ENCODE results near the gene FAM32A. TPM values are rescaled to one million over a fixed set of nuclear protein-coding genes. Genes with fewer than 3 reads are reported as not detected.

The FAM32A gene
- total RNA-seq, 1 donor from 2014 or later = 103 TPM

DNA sequence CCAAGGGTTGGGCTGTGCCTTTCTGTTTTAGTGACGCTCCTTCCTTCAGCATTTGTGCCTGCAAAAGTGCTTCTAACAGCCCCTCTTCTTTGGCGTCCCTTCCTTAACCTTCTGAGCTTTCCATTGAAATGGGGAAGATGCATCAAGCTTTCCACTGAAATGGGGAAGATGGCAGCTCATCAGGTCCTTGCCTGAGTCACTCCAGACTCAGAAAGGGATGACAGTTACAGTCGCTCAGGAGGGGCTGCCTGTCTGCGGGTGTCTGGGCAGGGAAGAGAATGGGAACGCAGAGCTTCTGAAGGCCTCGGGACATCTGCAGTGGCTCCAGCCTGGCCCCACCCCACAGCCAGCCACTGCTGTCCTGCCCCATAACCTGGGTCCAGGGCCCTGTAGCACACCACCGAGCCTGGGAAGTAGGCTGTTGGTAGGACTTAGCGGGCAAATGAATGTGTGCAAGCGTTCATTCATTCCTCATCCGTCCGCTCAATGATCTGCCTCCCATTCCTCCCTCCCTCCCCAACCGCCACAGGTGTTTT, 22.3 kb downstream of the FAM32A start:
- Mint-ChIP-seq H3K27me3 (ENCODE audit: unreplicated experiment) (no peaks in the 10 kb centered on the region), H3K4me1 (ENCODE audit: low read depth, unreplicated experiment) (no peaks in the 10 kb centered on the region), H3K27ac (ENCODE audit: unreplicated experiment) (no peak overlapping the region), H3K9me3 (ENCODE audit: unreplicated experiment) (peaks cover 3% of the 10 kb centered on the region), H3K36me3 (ENCODE audit: unreplicated experiment) (peaks cover 15% of the 10 kb centered on the region), H3K4me3 (ENCODE audit: unreplicated experiment) (no peak overlapping the region)
- TF ChIP-seq, protein P1, sequence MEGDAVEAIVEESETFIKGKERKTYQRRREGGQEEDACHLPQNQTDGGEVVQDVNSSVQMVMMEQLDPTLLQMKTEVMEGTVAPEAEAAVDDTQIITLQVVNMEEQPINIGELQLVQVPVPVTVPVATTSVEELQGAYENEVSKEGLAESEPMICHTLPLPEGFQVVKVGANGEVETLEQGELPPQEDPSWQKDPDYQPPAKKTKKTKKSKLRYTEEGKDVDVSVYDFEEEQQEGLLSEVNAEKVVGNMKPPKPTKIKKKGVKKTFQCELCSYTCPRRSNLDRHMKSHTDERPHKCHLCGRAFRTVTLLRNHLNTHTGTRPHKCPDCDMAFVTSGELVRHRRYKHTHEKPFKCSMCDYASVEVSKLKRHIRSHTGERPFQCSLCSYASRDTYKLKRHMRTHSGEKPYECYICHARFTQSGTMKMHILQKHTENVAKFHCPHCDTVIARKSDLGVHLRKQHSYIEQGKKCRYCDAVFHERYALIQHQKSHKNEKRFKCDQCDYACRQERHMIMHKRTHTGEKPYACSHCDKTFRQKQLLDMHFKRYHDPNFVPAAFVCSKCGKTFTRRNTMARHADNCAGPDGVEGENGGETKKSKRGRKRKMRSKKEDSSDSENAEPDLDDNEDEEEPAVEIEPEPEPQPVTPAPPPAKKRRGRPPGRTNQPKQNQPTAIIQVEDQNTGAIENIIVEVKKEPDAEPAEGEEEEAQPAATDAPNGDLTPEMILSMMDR (IDR thresholded peaks at IDR 0.05; ENCODE audit: partially characterized antibody, unreplicated experiment) = no peak
- DNase-seq = no peak

DNA sequence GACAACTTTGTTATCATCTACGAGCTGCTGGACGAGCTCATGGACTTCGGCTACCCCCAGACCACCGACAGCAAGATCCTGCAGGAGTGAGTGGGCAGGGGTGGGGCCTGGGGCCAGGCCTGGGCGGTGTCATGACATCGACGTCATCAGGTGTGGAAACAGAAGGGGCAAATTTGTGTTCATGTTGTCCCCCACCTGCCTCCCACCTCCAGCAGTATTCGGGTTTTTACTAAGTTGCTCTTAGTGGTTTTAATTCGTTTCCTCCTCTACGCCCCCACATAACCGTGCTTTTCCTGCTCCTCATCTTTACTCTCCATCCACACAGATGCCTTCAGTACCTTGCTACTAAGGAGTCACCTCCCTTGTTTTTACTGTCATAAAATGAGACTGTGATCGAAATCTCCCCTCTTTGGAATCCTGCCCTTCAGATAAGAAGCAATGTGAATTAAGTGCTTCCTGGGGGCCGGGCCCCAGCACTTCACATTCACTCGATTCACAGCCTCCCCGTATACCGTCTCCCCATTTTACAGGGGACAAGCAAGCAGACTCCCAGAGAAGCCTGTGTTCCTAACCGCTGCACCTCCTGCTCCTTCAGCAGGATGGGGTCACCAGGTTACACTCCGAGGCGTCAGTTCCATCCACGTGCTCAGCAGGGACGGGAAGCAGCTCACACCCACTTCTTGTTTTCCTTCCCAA, 23.0 kb downstream of the FAM32A start:
- H3K4me3 Mint-ChIP-seq (ENCODE audit: unreplicated experiment) = no peak overlapping the region
- no peak for DNase-seq

DNA sequence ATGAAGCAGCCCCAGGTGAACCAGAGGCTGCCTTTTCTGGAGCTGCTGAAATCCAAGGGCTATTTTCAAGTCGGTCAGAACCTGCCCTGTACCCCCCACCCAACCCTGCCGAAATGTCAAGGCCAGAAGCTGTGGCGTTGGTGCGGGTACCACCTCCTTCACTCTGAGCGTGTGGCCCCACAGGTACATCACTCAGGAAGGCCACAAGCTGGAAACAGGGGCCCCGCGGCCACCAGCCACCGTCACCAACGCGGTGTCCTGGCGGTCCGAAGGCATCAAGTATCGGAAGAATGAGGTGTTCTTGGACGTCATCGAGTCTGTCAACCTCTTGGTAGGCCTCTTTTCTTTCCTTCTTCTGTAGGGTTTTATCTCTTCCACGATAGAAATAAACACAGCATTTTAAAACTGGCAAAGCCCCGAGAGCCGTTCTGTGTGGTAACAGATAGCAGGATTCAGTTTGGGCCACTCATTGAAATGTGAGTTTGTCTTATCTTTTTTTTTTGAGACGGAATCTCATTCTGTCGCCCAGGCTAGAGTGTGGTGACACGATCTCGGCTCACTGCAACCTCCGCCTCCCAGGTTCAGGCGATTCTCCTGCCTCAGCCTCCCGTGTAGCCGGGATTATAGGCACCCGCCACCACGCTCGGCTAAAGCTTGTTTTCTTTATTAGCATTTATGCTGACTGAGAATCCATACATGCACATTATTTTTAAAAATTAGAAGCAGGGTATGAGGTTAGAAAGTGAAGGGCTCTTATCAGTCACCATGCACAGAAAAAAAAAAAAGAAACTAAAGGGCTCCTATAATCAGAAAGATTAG, 23.8 kb downstream of the FAM32A start:
- H3K27me3 Mint-ChIP-seq (ENCODE audit: unreplicated experiment) = no peaks in the 10 kb centered on the region
- peaks cover 3% of the 10 kb centered on the region for H3K9me3 Mint-ChIP-seq (ENCODE audit: unreplicated experiment)
- TF ChIP-seq, protein P1 (IDR thresholded peaks at IDR 0.05; ENCODE audit: partially characterized antibody, unreplicated experiment) = no peak
- H3K27ac Mint-ChIP-seq (ENCODE audit: unreplicated experiment) = no peak overlapping the region
- no peak for DNase-seq
- H3K4me3 Mint-ChIP-seq (ENCODE audit: unreplicated experiment) = no peak overlapping the region
- H3K4me1 Mint-ChIP-seq (ENCODE audit: low read depth, unreplicated experiment) = no peaks in the 10 kb centered on the region
- H3K36me3 Mint-ChIP-seq (ENCODE audit: unreplicated experiment) = peaks cover 19% of the 10 kb centered on the region

More for the DNA sequence above, 23.0 kb downstream of the FAM32A start:
- Mint-ChIP-seq H3K9me3 (ENCODE audit: unreplicated experiment) (peaks cover 3% of the 10 kb centered on the region), H3K27me3 (ENCODE audit: unreplicated experiment) (no peaks in the 10 kb centered on the region), H3K27ac (ENCODE audit: unreplicated experiment) (no peak overlapping the region), H3K36me3 (ENCODE audit: unreplicated experiment) (peaks cover 19% of the 10 kb centered on the region), H3K4me1 (ENCODE audit: low read depth, unreplicated experiment) (no peaks in the 10 kb centered on the region)
- TF ChIP-seq, protein P1 (IDR thresholded peaks at IDR 0.05; ENCODE audit: partially characterized antibody, unreplicated experiment) = no peak

DNA sequence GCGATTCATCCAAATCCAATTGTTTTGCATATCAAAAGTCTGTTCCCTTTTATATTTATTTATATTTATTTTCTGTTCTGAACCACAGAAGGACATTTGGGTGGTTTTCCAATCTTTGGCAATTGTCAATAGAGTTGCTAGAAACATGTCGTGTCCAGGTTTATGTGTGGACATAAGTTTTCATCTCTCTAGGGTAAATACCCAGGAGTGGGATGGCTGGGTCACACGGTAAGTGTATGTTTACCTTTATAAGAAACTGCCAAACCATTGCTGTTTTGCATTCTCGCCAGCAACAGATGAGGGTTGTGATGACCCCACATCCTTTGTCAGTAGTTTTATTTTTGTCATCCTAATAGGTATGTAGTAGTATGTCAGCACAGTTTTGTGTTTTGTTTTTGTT, 25.0 kb downstream of the FAM32A start:
- Mint-ChIP-seq H3K27me3 (ENCODE audit: unreplicated experiment) (no peaks in the 10 kb centered on the region), H3K4me3 (ENCODE audit: unreplicated experiment) (no peak overlapping the region), H3K9me3 (ENCODE audit: unreplicated experiment) (peaks cover 3% of the 10 kb centered on the region), H3K36me3 (ENCODE audit: unreplicated experiment) (peaks cover 19% of the 10 kb centered on the region), H3K4me1 (ENCODE audit: low read depth, unreplicated experiment) (no peaks in the 10 kb centered on the region), H3K27ac (ENCODE audit: unreplicated experiment) (no peak overlapping the region)
- DNase-seq = no peak
- TF ChIP-seq, protein P1 (IDR thresholded peaks at IDR 0.05; ENCODE audit: partially characterized antibody, unreplicated experiment) = no peak

All from glutamatergic neuron (in vitro differentiated cells).